ENCODE results near the gene ILRUN. TPM values are rescaled to one million over a fixed set of nuclear protein-coding genes. Genes with fewer than 3 reads are reported as not detected.
"Not testable (repeated sequence)": the region's sequence is repeated elsewhere in the genome, so short reads cannot be mapped to it uniquely, and the experiment has no call there.

The ILRUN gene
- total and polyA plus RNA-seq, 9 of the 15 experiments (the other 6 are each of a cell fraction or from before 2014, with no cell fraction given) = 24.9 to 78.9 (median 53.4) TPM

DNA sequence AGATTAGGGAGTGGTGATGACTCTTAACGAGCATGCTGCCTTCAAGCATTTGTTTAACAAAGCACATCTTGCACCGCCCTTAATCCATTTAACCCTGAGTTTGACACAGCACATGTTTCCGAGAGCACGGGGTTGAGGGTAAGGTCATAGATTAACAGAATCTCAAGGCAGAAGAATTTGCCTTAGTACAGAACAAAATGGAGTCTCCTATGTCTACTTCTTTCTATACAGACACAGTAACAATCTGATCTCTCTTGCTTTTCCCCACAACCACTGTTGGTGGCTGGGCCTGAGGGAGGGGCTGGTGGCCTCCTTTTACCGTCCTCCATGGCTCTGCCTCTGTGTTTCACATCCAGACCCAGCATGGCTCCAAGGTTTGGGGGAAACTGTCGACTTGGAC is 23.6 kb upstream of the ILRUN start (continued):
- TF ChIP-seq, protein P1, sequence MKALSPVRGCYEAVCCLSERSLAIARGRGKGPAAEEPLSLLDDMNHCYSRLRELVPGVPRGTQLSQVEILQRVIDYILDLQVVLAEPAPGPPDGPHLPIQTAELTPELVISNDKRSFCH (CRISPR knock-in tag; IDR thresholded peaks at IDR 0.05) = peak; percentile 75
- TF ChIP-seq, protein P1 (tag; IDR thresholded peaks at IDR 0.05) = peak; percentile 99
- peak; percentile 83 for TF ChIP-seq ZNF239 (CRISPR knock-in tag; IDR thresholded peaks at IDR 0.05)
- peak; percentile 79 for TF ChIP-seq IFI16 (CRISPR knock-in tag; IDR thresholded peaks at IDR 0.05)
- TF ChIP-seq, protein P2, sequence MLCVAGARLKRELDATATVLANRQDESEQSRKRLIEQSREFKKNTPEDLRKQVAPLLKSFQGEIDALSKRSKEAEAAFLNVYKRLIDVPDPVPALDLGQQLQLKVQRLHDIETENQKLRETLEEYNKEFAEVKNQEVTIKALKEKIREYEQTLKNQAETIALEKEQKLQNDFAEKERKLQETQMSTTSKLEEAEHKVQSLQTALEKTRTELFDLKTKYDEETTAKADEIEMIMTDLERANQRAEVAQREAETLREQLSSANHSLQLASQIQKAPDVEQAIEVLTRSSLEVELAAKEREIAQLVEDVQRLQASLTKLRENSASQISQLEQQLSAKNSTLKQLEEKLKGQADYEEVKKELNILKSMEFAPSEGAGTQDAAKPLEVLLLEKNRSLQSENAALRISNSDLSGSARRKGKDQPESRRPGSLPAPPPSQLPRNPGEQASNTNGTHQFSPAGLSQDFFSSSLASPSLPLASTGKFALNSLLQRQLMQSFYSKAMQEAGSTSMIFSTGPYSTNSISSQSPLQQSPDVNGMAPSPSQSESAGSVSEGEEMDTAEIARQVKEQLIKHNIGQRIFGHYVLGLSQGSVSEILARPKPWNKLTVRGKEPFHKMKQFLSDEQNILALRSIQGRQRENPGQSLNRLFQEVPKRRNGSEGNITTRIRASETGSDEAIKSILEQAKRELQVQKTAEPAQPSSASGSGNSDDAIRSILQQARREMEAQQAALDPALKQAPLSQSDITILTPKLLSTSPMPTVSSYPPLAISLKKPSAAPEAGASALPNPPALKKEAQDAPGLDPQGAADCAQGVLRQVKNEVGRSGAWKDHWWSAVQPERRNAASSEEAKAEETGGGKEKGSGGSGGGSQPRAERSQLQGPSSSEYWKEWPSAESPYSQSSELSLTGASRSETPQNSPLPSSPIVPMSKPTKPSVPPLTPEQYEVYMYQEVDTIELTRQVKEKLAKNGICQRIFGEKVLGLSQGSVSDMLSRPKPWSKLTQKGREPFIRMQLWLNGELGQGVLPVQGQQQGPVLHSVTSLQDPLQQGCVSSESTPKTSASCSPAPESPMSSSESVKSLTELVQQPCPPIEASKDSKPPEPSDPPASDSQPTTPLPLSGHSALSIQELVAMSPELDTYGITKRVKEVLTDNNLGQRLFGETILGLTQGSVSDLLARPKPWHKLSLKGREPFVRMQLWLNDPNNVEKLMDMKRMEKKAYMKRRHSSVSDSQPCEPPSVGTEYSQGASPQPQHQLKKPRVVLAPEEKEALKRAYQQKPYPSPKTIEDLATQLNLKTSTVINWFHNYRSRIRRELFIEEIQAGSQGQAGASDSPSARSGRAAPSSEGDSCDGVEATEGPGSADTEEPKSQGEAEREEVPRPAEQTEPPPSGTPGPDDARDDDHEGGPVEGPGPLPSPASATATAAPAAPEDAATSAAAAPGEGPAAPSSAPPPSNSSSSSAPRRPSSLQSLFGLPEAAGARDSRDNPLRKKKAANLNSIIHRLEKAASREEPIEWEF (CRISPR knock-in tag; IDR thresholded peaks at IDR 0.05) = peak; percentile 69; the same call in 1 of the 2 replicates
- TF ChIP-seq MEF2D (tag; conservative IDR thresholded peaks at IDR 0.05; ENCODE audit: low read depth) = peak; percentile 96
- peak; percentile 80 for TF ChIP-seq TAF7 (tag; IDR thresholded peaks at IDR 0.05)
- peak; percentile 39; the same call in 1 of the 2 replicates for TF ChIP-seq ZKSCAN8 (CRISPR knock-in tag; IDR thresholded peaks at IDR 0.05)
- TF ChIP-seq ZNF445 (CRISPR knock-in tag; IDR thresholded peaks at IDR 0.05; ENCODE audit: low read depth) = peak; percentile 86
- peak; percentile 91 for TF ChIP-seq ZNF41 (CRISPR knock-in tag; conservative IDR thresholded peaks at IDR 0.05)
- TF ChIP-seq ZNF583 (CRISPR knock-in tag; IDR thresholded peaks at IDR 0.05) = peak; percentile 98
- TF ChIP-seq, protein P3, sequence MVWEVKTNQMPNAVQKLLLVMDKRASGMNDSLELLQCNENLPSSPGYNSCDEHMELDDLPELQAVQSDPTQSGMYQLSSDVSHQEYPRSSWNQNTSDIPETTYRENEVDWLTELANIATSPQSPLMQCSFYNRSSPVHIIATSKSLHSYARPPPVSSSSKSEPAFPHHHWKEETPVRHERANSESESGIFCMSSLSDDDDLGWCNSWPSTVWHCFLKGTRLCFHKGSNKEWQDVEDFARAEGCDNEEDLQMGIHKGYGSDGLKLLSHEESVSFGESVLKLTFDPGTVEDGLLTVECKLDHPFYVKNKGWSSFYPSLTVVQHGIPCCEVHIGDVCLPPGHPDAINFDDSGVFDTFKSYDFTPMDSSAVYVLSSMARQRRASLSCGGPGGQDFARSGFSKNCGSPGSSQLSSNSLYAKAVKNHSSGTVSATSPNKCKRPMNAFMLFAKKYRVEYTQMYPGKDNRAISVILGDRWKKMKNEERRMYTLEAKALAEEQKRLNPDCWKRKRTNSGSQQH (CRISPR knock-in tag; IDR thresholded peaks at IDR 0.05) = peak; percentile 85
- peak; percentile 73 for TF ChIP-seq ZFP1 (CRISPR knock-in tag; IDR thresholded peaks at IDR 0.05)
- TF ChIP-seq ZNF212 (CRISPR knock-in tag; IDR thresholded peaks at IDR 0.05) = peak; percentile 69; the same call in 1 of the 2 replicates
- peak; percentile 83; the same call in 1 of the 2 replicates for TF ChIP-seq E2F3 (CRISPR knock-in tag; IDR thresholded peaks at IDR 0.05)
- TF ChIP-seq ZNF75A (CRISPR knock-in tag; IDR thresholded peaks at IDR 0.05) = peak; percentile 64; the same call in 1 of the 2 replicates
- TF ChIP-seq MYC (IDR thresholded peaks at IDR 0.05; ENCODE audit: low read depth, low read length) = not testable (repeated sequence)
- TF ChIP-seq MYC (CRISPR knock-in tag; IDR thresholded peaks at IDR 0.05; ENCODE audit: borderline replicate concordance, low read depth) = peak; percentile 86; the same call in 1 of the 2 replicates
- TF ChIP-seq, protein P4, sequence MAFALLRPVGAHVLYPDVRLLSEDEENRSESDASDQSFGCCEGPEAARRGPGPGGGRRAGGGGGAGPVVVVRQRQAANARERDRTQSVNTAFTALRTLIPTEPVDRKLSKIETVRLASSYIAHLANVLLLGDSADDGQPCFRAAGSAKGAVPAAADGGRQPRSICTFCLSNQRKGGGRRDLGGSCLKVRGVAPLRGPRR (CRISPR knock-in tag; IDR thresholded peaks at IDR 0.05) = peak; percentile 91; the same call in 1 of the 2 replicates
- peak; percentile 90; the same call in 1 of the 2 replicates for TF ChIP-seq ZNF347 (CRISPR knock-in tag; IDR thresholded peaks at IDR 0.05; ENCODE audit: low read depth)
- peak; percentile 70 for TF ChIP-seq NR2C1 (IDR thresholded peaks at IDR 0.05)
- TF ChIP-seq NR2C1 (tag; IDR thresholded peaks at IDR 0.05) = peak; percentile 92

All from K562 (cell line).